A549 (cell line): ENCODE data around the gene MAFF. TPM values are rescaled to one million over a fixed set of nuclear protein-coding genes. Genes with fewer than 3 reads are reported as not detected.

Experiments used
- ATAC-seq, 2 experiments: fragments of 200-7000 bp in 1 of 2; fragments of >200 bp in 1 of 2; cut with Nextera tagmentation in 1 of 2; cut with Tn5 transposase in 1 of 2; 3 replicates each; pipeline versions ENCODE4 v1.8.0 to v1.9.1; 2018 to 2020; ENCODE audit warnings: mild to moderate bottlenecking in 1 of 2, moderate library complexity in 1 of 2
- CTCF ChIA-PET: fragments of 300-600 bp; sonication (Branson Sonifier 250); formaldehyde crosslinking; extraction: SDS; loops from one replicate; lab custom pipeline; 2021; ENCODE audit warnings: antibody characterized with exemption, inconsistent platforms; lab: Yijun Ruan, JAX
- POLR2A ChIA-PET: fragments of 350-600 bp; formaldehyde crosslinking; extraction: SDS; loops from one replicate; lab custom pipeline; 2021; ENCODE audit warnings: antibody characterized with exemption, inconsistent platforms; lab: Yijun Ruan, JAX
- DNase-seq, 2 experiments: peaks; one replicate each; pipeline versions ENCODE4 v3.0.0 to v3.0.0-alpha.2; 2011 to 2016; ENCODE audit warnings: low read depth in 1 of 2, low spot score in 1 of 2
- FAIRE-seq: peaks from 2 replicates; lab custom pipeline; 2011; peaks lifted over from hg19 to GRCh38; lab: Jason Lieb, UNC
- H3K27ac ChIP-seq, 2 experiments: fragments of >200 bp; sonication (Bioruptor Twin); formaldehyde crosslinking; 3 replicates each; pipeline ENCODE4 v1.5.1; 2016 to 2017
- H3K4me1 ChIP-seq: fragments of >200 bp; sonication (Bioruptor Twin); formaldehyde crosslinking; 3 replicates; pipeline ENCODE4 v1.6.1; 2016
- H3K4me2 ChIP-seq: fragments of >200 bp; sonication (Bioruptor Twin); formaldehyde crosslinking; 3 replicates; pipeline ENCODE4 v1.6.1; 2016
- H3K4me3 ChIP-seq: fragments of >200 bp; sonication (Bioruptor Twin); formaldehyde crosslinking; 3 replicates; pipeline ENCODE4 v1.5.1; 2016
- H3K9me3 ChIP-seq: fragments of >200 bp; sonication (Bioruptor Twin); formaldehyde crosslinking; 3 replicates; pipeline ENCODE4 v1.6.1; 2016
- ATOH8 ChIP-seq: fragments of 250-450 bp; sonication (Bioruptor Pico); IDR thresholded peaks from 2 replicates; pipeline ENCODE4 v1.5.0; 2020; ENCODE audit warnings: low read depth, mild to moderate bottlenecking, moderate library complexity
- BHLHE40 ChIP-seq: IDR thresholded peaks from 2 replicates; pipeline ENCODE4 v1.6.1; 2012; ENCODE audit warnings: low read depth, low read length, inconsistent platforms
- CEBPB ChIP-seq, 2 experiments: fragments of >200 bp in 1 of 2; sonication (Bioruptor Twin) in 1 of 2; formaldehyde crosslinking in 1 of 2; IDR thresholded peaks; 2 replicates each; pipeline ENCODE4 v1.6.1; 2012 to 2016
- EP300 ChIP-seq, 2 experiments: fragments of >200 bp; sonication (Bioruptor Twin); formaldehyde crosslinking; IDR thresholded peaks; 2 replicates in 1 of 2; 3 replicates in 1 of 2; pipeline ENCODE4 v1.6.1; 2016 to 2017
- ESRRA ChIP-seq: fragments of 150-350 bp; IDR thresholded peaks from 2 replicates; pipeline ENCODE4 v1.6.1; 2014; ENCODE audit warnings: mild to moderate bottlenecking, low read length, borderline replicate concordance
- FOSB ChIP-seq: fragments of 250-450 bp; sonication (Bioruptor Pico); IDR thresholded peaks from 2 replicates; pipeline ENCODE4 v1.5.0; 2020; ENCODE audit warnings: mild to moderate bottlenecking, moderate library complexity
- HMGXB4 ChIP-seq: fragments of 250-450 bp; sonication (Bioruptor Pico); IDR thresholded peaks from 2 replicates; pipeline ENCODE4 v1.5.0; 2021; ENCODE audit warnings: mild to moderate bottlenecking, moderate library complexity, borderline replicate concordance
- KDM1A ChIP-seq: fragments of 200-600 bp; sonication (generic); IDR thresholded peaks from 2 replicates; pipeline ENCODE4 v1.6.1; 2016; ENCODE audit warnings: low read depth, mild to moderate bottlenecking
- KDM5A ChIP-seq: fragments of 200-600 bp; sonication (generic); IDR thresholded peaks from 2 replicates; pipeline ENCODE4 v1.6.1; 2016; ENCODE audit warnings: antibody characterized with exemption, mild to moderate bottlenecking
- NFE2L2 ChIP-seq: fragments of 150-350 bp; conservative IDR thresholded peaks from 2 replicates; pipeline ENCODE4 v1.6.1; 2014; ENCODE audit warnings: low read length
- NR3C1 ChIP-seq: fragments of >200 bp; sonication (Bioruptor Twin); formaldehyde crosslinking; IDR thresholded peaks from 3 replicates; pipeline ENCODE4 v1.6.1; 2017
- SREBF2 ChIP-seq: fragments of 450-650 bp; IDR thresholded peaks from 2 replicates; pipeline ENCODE4 v1.6.1; 2014; ENCODE audit warnings: mild to moderate bottlenecking, moderate library complexity
- TFCP2L1 ChIP-seq: fragments of 250-450 bp; sonication (Bioruptor Pico); IDR thresholded peaks from 2 replicates; pipeline ENCODE4 v1.5.0; 2021; ENCODE audit warnings: mild to moderate bottlenecking
- USF2 ChIP-seq: fragments of 450-650 bp; IDR thresholded peaks from 2 replicates; pipeline ENCODE4 v1.6.1; 2014; ENCODE audit warnings: antibody characterized with exemption
- ZC3H11A ChIP-seq: fragments of 450-650 bp; IDR thresholded peaks from 2 replicates; pipeline ENCODE4 v1.6.1; 2014; ENCODE audit warnings: antibody characterized with exemption, mild to moderate bottlenecking
- ZNF302 ChIP-seq: fragments of 250-450 bp; sonication (Bioruptor Pico); IDR thresholded peaks from 2 replicates; pipeline ENCODE4 v1.9.0; 2021; ENCODE audit warnings: inconsistent platforms, mild to moderate bottlenecking, moderate library complexity
- WGBS: methylation state at CpG from one replicate; pipeline ENCODE4 v1.1.6; 2017; ENCODE audit errors: missing lambda C conversion rate; 5-methylcytosine and 5-hydroxymethylcytosine counted together
- polyA plus RNA-seq, 4 experiments: library from polyadenylated mRNA; depleted of rRNA in 3 of 4; stranded (reverse); fragments of >200 nt; fragmentation: RNase III in 1 of 4; extraction: RNeasy Plus Mini Kit Qiagen cat#74134 plus additional on column Dnase treatment in 1 of 4; gene quantifications; 2 replicates in 3 of 4; 3 replicates in 1 of 4; pipeline ENCODE4 v1.2.3, GENCODE V29; 2011 to 2017
- TF ChIP-seq, protein P1 (sequence below): fragments of >200 bp; sonication (Bioruptor Twin); formaldehyde crosslinking; IDR thresholded peaks from 3 replicates; pipeline ENCODE4 v1.6.1; 2016

The MAFF gene
- polyA plus RNA-seq, 2 of the 4 experiments (the other 2 are of a cell fraction), result 3.2 to 4.0 TPM

- ChIA-PET POLR2A (no interaction called here), CTCF (interaction anchor here (1.2 kb wide), 1 partner anchor 13 kb away, joined by 3 read pairs; no protein-coding TSS in a partner anchor)
- H3K4me3 ChIP-seq, result no peak overlapping the region
- 94% methylated on average over 6 of the region's 6 CpGs for WGBS
- peaks cover 3% of the 10 kb centered on the region; the same call in 2 of the 3 replicates for H3K4me1 ChIP-seq
- no peaks in the 10 kb centered on the region for H3K9me3 ChIP-seq
- H3K4me2 ChIP-seq, result no peak overlapping the region
- no peak overlapping the region for H3K27ac ChIP-seq
- no peak for FAIRE-seq
- no peak for DNase-seq
- no peak for ATAC-seq
- TF ChIP-seq ESRRA (no peak), NFE2L2 (no peak), USF2 (no peak), ZC3H11A (no peak), HMGXB4 (CRISPR knock-in tag) (no peak), KDM5A (no peak), ATOH8 (CRISPR knock-in tag) (no peak), ZNF302 (CRISPR knock-in tag) (no peak), CEBPB (IDR thresholded peaks at IDR 0.05) (no peak), BHLHE40 (no peak), KDM1A (no peak), TFCP2L1 (CRISPR knock-in tag) (no peak)
- TF ChIP-seq, protein P1, sequence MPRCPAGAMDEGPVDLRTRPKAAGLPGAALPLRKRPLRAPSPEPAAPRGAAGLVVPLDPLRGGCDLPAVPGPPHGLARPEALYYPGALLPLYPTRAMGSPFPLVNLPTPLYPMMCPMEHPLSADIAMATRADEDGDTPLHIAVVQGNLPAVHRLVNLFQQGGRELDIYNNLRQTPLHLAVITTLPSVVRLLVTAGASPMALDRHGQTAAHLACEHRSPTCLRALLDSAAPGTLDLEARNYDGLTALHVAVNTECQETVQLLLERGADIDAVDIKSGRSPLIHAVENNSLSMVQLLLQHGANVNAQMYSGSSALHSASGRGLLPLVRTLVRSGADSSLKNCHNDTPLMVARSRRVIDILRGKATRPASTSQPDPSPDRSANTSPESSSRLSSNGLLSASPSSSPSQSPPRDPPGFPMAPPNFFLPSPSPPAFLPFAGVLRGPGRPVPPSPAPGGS, result no peak
Measured at GRCh38 chr22:38248280-38248679, 46.5 kb downstream of the MAFF start.

GRCh38 chr22:38249301-38249700 lies 47.5 kb downstream of the MAFF start:
- ChIA-PET POLR2A (no interaction called here), CTCF (interaction anchor here (1.3 kb wide), 1 partner anchor 19 kb away, joined by 4 read pairs; no protein-coding TSS in a partner anchor)
- 83% methylated on average over 3 of the region's 3 CpGs for WGBS
- H3K4me1 ChIP-seq, result no peaks in the 10 kb centered on the region
- no peaks in the 10 kb centered on the region for H3K9me3 ChIP-seq
- no peak for DNase-seq
- TF ChIP-seq SREBF2 (no peak), EP300 (IDR thresholded peaks at IDR 0.05) (no peak), FOSB (no peak), NR3C1 (no peak)
- TF ChIP-seq, protein P1, result no peak
- no peak overlapping the region for H3K4me2 ChIP-seq
- no peak overlapping the region for H3K27ac ChIP-seq
- FAIRE-seq, result no peak
- no peak overlapping the region for H3K4me3 ChIP-seq
- ATAC-seq, result no peak
